GM06990 (cell line): ENCODE data around the gene DOC2B.

Source experiments
- DNase-seq: peaks from one replicate; pipeline ENCODE4 v3.0.0-alpha.2; 2011; ENCODE audit not compliant: insufficient read length; ENCODE audit errors: extremely low read depth
- H3K27me3 ChIP-seq: replicated peaks from 2 replicates; pipeline ENCODE4 v1.6.0; 2011; ENCODE audit warnings: low read length; ENCODE audit not compliant: control insufficient read depth, insufficient read depth
- H3K36me3 ChIP-seq: 2 replicates; pipeline ENCODE4 v1.5.1; 2011; ENCODE audit warnings: low read length; ENCODE audit not compliant: control insufficient read depth, insufficient read depth
- H3K4me3 ChIP-seq: replicated peaks from 2 replicates; pipeline ENCODE4 v1.5.1; 2011; ENCODE audit warnings: low read depth, mild to moderate bottlenecking, control low read depth, low read length
- TF ChIP-seq, protein P1 (sequence below): IDR thresholded peaks from 2 replicates; pipeline ENCODE4 v1.5.1; 2011; ENCODE audit warnings: low read length, control low read depth, mild to moderate bottlenecking, inconsistent platforms; ENCODE audit not compliant: insufficient read depth, poor library complexity, severe bottlenecking

Gene DOC2B

DNA sequence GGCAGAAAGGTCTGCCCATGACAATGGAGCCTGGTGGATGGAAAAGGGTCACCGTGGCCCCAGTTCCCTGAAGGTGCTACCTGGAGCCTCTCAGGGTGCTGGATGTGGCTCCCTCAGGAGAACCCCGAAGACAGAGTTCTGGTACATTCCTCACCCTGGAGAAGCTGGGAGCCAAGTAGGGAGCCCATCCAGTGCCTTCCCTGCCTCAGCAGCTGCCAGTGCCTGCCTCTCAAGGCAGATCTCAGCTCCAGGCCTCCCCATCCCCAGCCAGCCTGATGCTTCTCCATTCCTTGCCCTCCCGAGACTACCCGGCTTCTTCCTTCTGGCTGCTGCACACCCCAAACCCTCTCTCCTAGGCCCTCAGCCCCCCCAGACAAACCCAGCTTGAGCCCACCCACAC, 23.5 kb downstream of the DOC2B start:
- Histone ChIP-seq H3K4me3 (no peak overlapping the region), H3K36me3 (no peaks in the 10 kb centered on the region), H3K27me3 (no peaks in the 10 kb centered on the region; the same call in 1 of the 2 replicates)
- DNase-seq: no peak
- TF ChIP-seq, protein P1, sequence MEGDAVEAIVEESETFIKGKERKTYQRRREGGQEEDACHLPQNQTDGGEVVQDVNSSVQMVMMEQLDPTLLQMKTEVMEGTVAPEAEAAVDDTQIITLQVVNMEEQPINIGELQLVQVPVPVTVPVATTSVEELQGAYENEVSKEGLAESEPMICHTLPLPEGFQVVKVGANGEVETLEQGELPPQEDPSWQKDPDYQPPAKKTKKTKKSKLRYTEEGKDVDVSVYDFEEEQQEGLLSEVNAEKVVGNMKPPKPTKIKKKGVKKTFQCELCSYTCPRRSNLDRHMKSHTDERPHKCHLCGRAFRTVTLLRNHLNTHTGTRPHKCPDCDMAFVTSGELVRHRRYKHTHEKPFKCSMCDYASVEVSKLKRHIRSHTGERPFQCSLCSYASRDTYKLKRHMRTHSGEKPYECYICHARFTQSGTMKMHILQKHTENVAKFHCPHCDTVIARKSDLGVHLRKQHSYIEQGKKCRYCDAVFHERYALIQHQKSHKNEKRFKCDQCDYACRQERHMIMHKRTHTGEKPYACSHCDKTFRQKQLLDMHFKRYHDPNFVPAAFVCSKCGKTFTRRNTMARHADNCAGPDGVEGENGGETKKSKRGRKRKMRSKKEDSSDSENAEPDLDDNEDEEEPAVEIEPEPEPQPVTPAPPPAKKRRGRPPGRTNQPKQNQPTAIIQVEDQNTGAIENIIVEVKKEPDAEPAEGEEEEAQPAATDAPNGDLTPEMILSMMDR: no peak

- no peaks in the 10 kb centered on the region; the same call in 1 of the 2 replicates for H3K27me3 ChIP-seq
- H3K36me3 ChIP-seq: no peaks in the 10 kb centered on the region
- DNase-seq: no peak
- TF ChIP-seq, protein P1: no peak
- H3K4me3 ChIP-seq: no peak overlapping the region
These were observed 24.5 kb downstream of the DOC2B start for GRCh38 chr17:156946-157345.

DNA sequence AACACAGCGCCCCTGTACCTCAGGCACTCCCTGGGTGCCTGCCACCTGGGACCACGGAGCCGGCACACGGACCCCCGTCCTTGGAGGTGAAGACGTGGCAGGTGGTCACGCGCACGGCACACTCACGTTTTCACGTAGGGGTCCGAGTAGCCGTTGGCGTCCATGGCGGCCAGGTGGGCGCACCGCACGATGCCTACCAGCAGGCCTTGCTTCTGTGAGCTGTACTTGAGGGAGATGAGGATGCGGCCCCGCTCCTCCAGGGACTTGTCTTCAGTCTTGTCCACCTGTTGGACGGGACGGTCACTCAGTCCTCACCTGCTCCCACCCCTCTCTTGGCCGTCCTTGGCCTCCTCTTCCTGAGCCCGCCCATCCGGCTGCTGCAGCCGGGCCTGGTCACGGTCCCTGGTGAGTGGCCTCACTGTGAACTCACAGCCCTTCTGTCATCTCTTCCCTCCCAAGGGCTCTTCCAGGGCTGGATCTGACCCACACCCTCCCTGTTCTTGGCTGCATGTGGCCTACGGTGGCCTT, 25.3 kb downstream of the DOC2B start:
- no peak overlapping the region for H3K4me3 ChIP-seq
- TF ChIP-seq, protein P1: no peak
- H3K27me3 ChIP-seq: no peaks in the 10 kb centered on the region; the same call in none of the 2 replicates

DNA sequence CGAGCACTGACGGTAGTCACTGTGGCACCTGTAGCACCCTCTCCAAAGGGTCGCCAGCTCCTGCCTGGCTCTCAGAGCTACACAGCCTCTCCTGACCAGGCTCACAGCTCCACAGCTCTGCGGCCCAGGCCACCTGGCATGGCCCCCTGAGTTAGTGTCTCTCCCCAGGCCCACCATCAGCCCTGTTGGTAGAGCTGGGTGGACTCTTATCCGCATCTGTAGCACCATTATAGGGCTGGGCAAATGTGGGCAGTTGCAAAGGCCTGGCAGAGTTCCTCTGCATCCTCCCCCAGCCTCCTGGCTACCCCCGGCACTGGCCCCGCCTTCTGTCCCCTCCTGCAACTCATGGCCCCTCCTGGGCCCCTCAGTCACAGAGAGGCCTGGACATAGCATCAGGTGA, 25.9 kb downstream of the DOC2B start:
- no peak for DNase-seq
- no peak overlapping the region for H3K4me3 ChIP-seq

More for the DNA sequence above, 25.3 kb downstream of the DOC2B start:
- DNase-seq: no peak
- H3K36me3 ChIP-seq: no peaks in the 10 kb centered on the region

GRCh38 chr17:153851-154250, 27.6 kb downstream of the DOC2B start:
- Histone ChIP-seq H3K4me3 (no peak overlapping the region), H3K27me3 (no peaks in the 10 kb centered on the region; the same call in none of the 2 replicates), H3K36me3 (no peaks in the 10 kb centered on the region)
- no peak for DNase-seq
- TF ChIP-seq, protein P1: no peak

More for the DNA sequence above, 25.9 kb downstream of the DOC2B start:
- TF ChIP-seq, protein P1: no peak
- no peaks in the 10 kb centered on the region for H3K36me3 ChIP-seq
- H3K27me3 ChIP-seq: no peaks in the 10 kb centered on the region; the same call in none of the 2 replicates
